ENCODE results near the gene ATF6.
"Not testable (repeated sequence)": the region's sequence is repeated elsewhere in the genome, so short reads cannot be mapped to it uniquely, and the experiment has no call there.

Gene ATF6

DNA sequence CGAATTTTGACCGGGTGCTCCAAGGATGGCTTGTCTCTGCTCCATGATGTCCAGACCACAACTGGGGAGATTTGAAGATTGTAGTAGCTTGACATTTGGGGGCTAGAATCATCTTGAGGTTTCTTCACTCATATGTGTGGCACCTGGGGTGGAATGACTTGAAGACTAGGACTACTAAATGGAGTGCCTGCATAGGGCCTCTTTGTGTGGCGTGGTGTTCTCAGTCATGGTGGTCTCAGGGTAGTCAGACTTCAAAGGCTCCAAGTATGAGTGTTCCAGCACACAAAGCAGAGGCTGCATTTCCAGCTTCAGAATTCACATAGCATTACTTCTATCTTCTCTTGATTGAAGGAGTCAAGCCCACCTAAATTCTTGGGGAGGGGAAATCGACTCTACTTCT is 16.8 kb downstream of the ATF6 start:
- DNase-seq (ENCODE audit: low read depth), result no peak

DNA sequence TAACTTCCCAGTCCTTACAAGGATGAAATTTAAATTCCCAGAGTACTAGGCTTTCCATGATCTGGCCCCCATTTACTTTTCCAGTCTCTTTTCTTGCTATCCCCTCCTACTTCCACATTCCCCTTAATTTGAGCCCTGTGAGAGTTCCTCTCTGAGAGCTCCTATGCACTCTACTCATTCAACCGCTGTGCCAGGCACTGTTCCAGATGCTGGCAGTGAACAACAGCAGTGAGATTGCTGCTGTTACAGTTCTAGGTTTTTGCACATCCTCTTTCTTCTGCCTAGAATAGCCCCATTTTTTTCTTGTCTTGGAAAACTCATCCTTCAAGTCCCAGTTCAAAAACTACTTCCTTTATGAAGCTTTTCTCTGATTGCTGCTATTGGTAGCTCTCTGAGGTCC is 18.8 kb downstream of the ATF6 start:
- DNase-seq (ENCODE audit: low read depth), result no peak

DNA sequence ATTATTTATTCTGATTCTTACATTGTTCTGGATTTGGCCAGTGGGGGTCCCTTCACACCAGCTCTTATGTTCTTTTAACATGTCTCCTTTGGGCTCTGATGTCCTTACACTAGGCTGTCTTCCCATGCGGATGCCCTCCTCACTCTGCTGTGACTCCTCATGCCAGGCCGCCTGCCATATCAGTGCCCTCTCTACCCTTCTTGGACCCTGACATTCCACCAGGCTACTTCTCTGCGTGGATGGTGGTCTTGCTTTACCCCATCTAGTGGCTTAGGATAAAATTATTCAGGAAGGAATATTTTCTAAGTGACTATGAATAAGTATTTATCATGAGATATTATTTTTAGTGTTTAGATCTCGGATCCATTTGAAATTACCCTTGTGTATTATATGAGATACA is 21.2 kb downstream of the ATF6 start:
- no peak for DNase-seq (ENCODE audit: low read depth)

DNA sequence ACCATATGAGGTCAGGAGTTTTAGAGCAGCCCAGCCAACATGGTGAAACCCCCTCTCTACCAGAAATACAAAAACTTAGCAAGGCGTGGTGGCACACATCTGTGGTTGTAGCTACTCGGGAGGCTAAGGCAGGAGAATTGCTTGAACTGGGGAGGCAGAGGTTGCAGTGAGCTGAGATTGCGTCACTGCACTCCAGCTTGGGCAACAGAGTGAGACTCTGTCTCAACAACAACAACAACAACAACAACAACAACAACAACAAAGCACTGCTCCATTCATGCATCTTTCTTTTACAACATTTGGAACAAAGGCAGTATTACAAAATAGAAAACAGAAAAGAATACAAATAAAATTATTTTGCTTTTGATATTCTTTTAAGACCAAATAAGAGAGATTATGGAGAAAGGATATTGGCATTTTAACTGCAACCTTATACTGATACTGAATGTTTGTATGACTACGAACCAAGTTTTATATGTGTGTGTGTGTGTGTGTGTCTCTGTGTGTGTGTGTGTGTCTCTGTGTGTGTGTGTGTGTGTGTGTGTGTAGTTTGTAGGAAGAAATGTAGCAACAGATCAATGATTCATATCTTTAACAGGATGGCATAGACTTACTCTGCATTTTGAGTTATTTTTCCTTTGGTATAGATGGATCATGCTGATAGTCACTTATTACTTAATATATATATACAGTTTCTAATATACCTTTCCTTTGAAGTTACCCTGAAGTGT is 24.6 kb downstream of the ATF6 start:
- DNase-seq (ENCODE audit: low read depth), result no peak

DNA sequence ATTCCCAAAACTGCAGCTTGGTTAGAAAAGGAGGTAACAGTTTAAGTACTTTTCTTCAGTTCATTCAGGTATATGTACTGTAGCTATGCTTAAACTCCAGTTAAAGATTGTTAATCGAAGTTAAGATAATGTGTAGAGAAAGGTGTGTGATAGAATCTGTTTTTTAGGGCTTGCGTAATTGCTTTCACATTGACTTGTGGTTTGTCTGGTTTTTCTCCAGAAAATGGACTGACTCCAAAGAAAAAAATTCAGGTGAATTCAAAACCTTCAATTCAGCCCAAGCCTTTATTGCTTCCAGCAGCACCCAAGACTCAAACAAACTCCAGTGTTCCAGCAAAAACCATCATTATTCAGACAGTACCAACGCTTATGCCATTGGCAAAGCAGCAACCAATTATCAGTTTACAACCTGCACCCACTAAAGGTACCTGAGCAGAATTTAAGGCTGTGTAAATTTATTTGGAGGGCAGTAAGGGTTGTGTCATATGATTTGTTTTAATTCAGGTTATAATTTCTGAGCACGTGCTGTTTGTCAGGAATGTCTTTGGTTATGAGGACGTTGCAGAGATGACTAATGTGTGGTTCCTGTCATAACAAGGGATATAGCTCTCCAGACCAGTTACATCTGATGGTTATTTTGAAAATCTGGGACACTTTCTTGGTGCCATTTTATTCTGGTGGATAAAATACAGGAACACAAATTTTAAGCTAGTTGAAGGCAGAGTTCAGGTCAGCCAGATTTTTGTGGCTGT is 26.0 kb downstream of the ATF6 start:
- DNase-seq (ENCODE audit: low read depth), result peak; percentile 67

DNA sequence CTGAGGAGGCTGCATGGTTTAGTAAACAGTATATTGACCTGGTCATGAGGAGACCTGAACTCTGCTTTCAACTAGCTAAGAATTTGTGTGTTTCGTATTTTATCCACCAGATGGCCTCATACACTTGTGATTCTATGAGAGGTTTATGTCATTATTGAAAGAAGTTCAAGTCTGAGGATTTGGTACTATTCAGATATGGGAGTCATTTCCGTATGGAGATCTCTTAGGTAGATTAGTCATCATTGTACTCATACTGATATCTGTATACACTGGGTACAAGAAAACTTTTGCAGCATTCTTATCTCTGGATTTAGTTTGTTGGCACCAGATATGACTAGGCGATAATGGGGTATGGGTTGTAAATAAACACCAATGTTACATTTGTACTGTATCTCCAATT is 26.6 kb downstream of the ATF6 start:
- DNase-seq (ENCODE audit: low read depth), result peak; percentile 92

DNA sequence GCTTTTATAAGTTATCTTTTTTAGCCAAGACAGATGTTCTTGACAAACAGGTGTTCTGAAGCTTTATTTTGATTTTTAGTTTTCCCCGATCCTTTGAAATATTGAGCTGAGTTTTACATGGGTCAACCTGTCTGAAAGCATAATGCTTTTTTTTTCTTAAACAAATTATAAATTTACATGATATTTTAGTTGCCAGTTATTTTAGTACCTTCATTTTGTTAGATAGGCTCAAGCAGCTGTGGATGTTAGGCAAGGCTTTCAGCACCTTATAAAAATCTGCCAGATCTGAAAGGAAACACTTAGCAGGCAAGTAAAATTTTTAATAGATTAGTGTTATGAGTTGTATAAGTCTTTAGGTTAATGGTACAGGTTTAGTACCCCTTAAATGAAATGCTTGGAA is 33.7 kb downstream of the ATF6 start:
- DNase-seq (ENCODE audit: low read depth), result no peak

DNA sequence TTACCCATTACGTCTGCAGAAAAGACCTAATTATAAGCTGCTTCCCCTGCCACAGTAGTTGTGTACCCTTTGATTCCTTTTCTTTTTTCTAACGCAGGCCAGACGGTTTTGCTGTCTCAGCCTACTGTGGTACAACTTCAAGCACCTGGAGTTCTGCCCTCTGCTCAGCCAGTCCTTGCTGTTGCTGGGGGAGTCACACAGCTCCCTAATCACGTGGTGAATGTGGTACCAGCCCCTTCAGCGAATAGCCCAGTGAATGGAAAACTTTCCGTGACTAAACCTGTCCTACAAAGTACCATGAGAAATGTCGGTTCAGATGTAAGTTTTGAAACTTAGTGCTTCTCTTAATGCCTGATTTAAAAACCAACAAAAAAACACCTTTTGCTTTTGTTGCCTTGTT is 35.8 kb downstream of the ATF6 start:
- no peak for DNase-seq (ENCODE audit: low read depth)

DNA sequence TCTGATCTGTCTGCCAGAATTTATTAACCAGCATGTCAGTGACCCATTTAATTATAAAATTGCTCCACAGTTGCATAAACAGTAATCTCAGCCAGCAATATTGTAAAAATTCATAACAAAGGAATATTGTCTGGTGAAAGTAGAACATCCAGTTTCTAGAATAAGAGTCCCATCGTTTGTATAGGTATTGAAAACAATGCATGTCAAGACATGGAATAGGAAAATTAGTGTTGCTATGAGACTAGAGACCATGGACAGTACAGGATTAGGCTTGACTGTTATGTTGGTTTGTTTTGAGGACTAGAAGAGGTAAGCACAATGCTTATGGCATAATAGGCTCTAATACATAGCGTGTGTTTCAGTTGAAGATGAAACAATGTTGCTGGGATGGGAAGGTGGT is 37.1 kb downstream of the ATF6 start:
- no peak for DNase-seq (ENCODE audit: low read depth)

DNA sequence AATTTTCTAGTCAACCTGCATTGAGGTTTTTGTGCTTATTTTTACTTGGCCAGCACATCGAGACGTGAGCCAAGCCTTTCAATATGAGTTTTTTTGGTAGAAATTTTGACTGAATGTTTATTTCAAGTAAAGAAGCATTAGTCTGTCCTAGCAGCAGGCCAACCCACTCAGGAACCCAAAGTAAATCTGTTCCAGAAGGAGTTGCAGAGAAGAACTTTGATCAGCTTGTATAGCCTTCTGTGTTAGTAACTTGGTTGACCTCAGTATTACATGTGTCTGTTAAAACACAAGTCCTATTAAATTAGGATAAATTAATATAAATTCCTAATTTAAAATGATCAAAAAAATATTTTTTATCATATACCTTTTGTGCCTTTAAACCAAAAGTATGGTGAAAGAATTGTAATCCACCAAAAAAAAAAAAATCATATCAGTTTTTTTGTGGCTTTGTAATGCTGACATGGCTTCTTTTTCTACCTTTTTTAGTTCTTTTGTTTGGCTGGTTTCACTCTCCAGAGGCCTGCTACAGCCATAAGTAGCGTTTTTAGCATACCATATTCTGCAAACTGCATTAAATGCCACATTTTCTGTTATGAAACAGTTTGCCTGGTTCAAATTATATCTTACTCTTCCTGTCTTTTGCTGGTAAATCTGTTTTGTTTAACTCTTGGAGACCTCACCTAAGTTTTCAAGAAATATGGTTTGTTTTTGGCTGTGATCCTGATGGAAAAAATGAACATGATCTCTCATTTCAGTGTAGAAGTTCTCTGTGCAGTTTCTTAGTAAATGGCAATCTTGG is 39.5 kb downstream of the ATF6 start:
- DNase-seq (ENCODE audit: low read depth), result peak; percentile 31

DNA sequence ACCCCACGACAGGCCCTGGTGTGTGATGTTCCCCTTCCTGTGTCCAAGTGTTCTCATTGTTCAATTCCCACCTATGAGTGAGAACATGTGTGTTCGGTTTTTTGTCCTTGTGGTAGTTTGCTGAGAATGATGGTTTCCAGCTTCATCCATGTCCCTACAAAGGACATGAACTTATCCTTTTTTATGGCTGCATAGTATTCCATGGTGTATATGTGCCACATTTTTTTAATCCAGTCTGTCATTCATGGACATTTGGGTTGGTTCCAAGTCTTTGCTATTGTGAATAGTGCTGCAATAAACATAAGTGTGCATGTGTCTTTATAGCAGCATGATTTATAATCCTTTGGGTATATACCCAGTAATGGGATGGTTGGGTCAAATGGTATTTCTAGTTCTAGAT is 43.1 kb downstream of the ATF6 start:
- DNase-seq (ENCODE audit: low read depth), result not testable (repeated sequence)

DNA sequence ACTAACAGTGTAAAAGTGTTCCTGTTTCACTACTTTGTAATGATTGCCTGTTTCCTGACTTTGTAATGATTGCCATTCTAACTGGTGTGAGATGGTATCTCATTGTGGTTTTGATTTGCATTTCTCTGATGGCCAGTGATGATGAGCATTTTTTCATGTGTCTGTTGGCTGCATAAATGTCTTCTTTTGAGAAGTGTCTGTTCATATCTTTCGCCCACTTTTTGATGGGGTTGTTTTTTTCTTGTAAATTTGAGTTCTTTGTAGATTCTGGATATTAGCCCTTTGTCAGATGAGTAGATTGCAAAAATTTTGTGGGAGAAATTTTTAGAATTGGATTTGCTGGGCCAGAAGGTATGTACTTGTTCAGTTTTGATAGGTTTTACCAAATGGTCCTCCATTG is 43.5 kb downstream of the ATF6 start:
- DNase-seq (ENCODE audit: low read depth), result not testable (repeated sequence)

DNA sequence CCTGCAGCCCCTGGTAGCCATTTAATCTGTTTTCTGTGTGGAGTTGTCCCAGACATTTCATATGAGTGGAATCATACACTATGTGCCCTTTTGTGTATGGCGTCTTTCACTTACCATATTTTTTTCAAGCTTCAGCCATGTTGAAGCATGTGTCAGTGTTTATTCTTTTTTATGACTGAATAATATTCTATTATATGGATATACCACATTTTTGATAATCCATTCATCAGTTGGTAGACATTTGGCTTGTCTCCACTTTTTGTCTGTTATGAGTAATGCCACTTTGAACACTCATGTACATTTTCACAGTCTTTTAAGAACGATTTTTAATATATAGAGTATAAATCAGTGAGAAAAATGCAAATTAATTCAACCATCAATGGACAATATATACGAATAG is 44.7 kb downstream of the ATF6 start:
- no peak for DNase-seq (ENCODE audit: low read depth)

DNA sequence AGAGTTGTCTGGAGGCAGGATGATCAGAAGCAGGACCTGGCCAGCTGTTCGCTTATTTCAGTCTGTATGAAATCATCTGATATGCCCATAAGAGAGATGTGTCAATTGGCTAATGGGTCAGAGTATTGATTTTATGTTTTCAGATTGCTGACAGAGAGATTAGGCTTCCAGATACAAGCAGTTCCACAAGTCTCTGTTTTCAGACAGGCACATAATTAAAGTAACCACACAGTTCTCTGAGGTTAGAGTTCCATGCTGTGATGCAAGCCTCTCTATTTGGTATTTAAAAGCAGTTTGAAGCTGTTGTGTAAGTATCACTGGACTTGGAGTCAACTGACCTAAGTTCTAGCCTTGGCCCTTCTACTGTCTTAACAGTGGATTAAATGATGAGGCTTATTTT is 50.1 kb downstream of the ATF6 start:
- peak; percentile 88 for DNase-seq (ENCODE audit: low read depth)

DNA sequence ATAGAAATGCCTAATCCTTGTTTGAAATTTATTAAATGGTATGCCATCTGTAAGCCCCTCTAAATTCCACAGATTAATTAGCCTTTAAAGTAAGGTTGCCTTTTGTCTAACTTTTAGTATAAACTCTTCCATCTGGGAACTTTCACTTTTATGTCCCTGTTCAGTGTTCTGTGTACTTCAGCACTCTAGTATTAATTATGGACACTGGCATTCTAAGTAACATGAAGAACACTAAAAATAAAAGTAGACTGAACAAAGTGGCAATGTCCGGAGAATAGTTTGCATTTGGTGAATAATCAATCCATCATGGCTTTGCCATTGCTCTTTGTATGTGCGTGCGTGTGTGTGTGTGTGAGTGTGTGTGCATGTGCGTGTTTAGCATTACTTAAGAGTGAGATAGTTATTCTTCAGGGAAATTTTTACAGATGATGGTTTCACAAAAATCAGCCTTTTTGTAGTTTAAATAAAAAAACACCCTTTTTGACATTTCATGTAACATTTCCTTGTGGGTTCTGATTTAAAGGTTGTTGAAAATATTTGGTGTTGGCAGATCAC is 51.1 kb downstream of the ATF6 start:
- no peak for DNase-seq (ENCODE audit: low read depth)

DNA sequence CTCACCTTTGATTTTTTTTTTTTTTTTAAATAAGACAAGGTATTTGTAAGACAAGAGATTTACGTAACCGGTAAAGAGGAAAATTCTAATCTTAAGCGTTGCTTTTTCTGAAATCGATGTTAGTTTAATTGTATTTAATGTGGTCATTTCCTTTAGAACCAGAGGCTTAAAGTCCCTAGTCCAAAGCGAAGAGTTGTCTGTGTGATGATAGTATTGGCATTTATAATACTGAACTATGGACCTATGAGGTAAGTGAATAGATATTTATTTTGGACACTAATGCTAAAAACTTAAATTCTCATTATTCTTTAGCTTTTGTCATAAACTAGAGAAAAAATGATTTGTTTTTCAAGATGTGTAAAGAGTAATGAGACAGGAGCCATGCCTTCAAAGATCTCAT is 54.8 kb downstream of the ATF6 start:
- DNase-seq (ENCODE audit: low read depth), result no peak

DNA sequence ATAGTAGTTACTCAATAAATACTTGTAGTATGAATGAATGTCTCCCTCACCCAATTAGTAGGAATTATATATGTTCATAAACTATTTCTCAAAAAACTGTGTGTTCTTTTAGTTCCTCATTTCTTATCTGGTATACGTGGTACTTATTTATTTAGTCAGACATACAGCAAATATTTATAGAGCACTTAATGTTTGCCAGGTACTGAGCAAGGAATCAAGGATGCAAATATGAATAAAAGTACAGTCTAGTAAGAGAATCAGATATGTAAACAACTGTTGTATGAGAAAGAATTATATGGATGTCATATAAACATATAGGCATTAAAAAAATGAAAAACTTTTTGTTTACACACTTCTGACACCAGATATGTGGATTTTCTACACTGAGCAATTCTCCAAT is 58.5 kb downstream of the ATF6 start:
- DNase-seq (ENCODE audit: low read depth), result no peak

DNA sequence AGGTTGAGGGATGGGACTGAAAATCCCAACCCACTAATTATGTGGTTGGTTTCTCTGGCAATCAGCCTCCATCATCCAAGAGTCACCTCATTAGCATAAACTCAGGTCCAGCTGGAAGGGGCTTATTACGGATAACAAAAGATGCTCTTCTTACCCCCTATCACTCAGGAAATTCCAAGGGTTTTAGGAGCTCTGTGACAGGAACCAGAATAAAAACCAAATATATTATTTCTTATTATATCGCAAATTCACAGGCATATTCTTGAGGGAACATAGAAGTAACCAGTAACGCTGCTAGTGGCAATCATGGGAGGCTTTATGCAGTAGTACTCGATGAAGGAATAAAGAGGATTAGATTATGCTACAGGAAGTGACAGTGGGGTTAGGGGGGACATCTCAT is 59.7 kb downstream of the ATF6 start:
- DNase-seq (ENCODE audit: low read depth), result no peak

DNA sequence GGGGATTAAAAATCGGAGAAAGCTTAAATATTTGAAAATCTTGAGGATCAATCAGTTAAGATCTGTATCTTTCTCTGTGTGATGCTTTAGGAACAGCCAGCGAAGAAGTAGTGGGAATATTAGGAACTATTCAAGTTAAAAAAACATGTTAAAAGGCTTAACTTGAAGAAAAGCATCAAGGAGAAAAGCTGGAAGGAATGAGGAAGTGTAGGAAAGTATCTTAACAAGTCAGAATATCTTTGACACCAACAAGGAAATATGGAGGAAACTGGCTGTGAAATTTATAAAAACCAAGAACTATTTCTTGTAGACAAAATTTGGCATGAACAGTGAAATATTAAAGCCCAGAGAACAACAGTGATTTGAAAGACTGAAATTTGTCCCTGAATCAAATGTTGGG is 60.4 kb downstream of the ATF6 start:
- no peak for DNase-seq (ENCODE audit: low read depth)

DNA sequence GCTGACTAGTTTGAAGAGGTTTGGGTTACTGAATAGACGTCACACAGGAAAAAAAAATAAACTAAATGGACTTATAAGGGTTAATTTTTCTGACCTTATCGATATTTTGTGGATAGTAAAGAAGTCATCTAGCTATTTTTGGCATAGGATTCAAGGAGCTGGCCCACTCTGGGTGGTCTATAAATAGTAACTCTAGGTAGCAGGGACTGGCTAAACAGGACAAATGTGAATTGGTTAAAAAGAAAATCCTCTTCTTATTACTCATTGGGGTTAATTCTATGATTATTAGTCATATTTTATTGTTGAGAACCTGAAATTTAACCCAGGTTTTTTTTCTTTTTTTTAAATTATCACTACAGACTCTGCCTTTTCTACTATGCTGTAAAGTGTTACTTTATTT is 61.7 kb downstream of the ATF6 start:
- peak; percentile 24 for DNase-seq (ENCODE audit: low read depth)

DNA sequence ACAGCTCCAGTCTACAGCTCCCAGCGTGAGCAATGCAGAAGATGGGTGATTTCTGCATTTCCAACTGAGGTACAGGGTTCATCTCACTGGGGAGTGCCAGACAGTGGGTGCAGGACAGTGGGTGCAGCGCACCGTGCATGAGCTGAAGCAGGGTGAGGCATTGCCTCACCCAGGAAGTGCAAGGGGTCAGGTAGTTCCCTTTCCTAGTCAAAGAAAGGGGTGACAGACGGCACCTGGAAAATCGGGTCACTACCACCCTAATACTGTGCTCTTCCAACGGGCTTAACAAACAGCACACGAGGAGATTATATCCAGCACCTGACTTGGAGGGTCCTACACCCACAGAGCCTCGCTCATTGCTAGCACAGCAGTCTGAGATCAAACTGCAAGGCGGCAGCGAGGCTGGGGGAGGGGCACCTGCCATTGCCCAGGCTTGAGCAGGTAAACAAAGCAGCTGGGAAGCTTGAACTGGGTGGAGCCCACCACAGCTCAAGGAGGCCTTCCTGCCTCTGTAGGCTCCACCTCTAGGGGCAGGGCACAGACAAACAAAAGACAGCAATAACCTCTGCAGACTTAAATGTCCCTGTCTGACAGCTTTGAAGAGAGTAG is 66.3 kb downstream of the ATF6 start:
- DNase-seq (ENCODE audit: low read depth), result not testable (repeated sequence)

DNA sequence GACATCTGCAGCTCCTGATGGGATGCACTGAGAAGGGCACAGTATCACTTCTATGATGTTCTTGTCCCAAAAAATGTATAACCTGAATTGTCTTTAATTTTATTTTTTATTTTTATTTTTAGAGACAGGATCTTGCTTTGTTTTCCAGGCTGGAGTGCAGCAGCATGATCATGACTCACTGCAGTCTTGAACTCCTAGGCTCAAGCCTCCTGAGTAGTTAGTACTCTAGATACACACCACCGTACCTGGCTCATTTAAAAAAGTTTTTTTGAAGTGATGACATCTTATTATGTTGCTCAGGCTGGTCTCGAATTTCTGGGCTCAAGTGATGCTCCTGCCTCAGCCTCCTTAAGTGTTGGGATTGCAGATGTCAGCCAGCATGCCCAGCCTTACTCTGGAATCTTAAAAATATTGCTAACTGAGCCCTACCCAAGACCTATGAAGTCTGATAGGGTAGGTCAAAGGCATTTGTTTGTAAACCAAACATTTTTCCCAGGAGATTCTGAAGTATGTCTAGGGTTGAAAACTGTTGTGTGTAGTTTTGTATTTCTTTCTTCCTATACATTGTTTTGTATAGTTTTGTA is 68.9 kb downstream of the ATF6 start:
- DNase-seq (ENCODE audit: low read depth), result peak; percentile 37
